ENCODE measurements around the gene CLOCK.

CLOCK gene

GRCh38 chr4:55416176-55416575, 130.5 kb downstream of the CLOCK start:
- no peak for DNase-seq (ENCODE audit: low spot score)

DNA sequence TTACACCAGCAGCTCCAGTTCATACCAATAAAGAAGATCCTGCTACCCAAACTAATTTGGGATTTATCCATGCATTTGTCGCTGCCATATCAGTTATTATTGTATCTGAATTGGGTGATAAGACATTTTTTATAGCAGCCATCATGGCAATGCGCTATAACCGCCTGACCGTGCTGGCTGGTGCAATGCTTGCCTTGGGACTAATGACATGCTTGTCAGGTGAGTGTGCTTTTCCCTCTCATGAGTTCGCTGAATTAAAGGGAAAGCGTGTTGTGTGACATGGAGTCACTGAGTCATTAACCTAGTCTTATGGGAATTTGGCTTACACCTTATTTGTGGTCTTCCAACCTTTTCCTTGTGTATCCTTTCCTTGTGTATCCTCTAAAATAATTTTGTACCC, 135.1 kb downstream of the CLOCK start:
- DNase-seq (ENCODE audit: low spot score) = no peak

- no peak for DNase-seq (ENCODE audit: low spot score)
Measured at GRCh38 chr4:55410431-55410830, 136.3 kb downstream of the CLOCK start.

DNA sequence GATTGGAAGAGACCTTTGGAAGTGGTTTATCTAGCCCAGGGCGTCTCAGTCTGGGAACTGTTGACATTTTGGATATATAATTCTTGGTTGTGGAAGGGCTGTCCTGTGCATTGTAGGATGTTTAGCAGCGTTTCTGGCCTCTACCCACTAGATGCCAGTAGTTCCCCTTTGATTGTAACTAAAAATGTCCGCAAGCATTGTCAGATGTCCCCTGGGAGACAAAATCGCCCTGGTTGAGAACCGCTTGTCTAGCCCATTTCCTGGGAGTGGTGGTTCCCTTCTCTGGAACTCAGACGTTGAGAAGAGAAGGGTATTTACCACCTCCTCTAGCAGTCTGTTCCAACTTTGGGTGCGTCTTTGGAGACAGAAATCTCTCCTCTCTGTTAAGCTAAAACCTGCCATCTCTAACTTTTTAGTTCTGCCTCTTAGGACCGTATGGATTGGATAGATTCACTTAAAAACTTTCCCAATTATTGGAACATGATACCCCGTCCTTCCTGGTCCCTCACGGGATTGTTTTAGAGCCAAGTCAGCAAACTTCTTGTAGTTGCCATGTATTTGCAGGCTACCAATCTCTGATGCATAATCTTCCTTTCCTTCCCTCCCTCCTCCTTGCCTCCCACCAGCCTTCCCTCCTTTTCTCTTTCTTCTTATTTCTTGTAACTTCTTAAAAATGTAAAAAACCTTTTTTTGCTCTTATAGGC, 137.1 kb downstream of the CLOCK start:
- DNase-seq (ENCODE audit: low spot score) = no peak

DNA sequence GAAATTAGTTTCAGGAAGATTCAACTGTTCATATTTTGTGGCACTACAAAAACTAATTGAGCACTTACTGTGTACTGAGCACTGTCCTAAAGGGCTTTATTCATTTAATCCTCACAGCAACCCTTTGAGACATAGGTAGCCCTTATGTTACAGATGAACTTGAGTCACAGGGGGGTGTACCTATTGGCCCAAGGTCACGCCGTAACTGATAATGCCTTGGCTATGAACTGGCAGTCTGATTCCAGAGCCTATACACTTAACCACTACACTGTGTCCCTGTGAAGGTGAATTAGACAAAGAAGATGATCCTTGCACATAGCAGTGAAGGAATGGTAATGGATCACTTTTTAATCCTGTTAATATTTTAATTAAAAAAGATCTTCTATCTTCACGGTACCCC, 138.9 kb downstream of the CLOCK start:
- DNase-seq (ENCODE audit: low spot score) = no peak

GRCh38 chr4:55407119-55407518, 139.6 kb downstream of the CLOCK start:
- DNase-seq (ENCODE audit: low spot score) = no peak

GRCh38 chr4:55406545-55406944, 140.2 kb downstream of the CLOCK start:
- no peak for DNase-seq (ENCODE audit: low spot score)

DNA sequence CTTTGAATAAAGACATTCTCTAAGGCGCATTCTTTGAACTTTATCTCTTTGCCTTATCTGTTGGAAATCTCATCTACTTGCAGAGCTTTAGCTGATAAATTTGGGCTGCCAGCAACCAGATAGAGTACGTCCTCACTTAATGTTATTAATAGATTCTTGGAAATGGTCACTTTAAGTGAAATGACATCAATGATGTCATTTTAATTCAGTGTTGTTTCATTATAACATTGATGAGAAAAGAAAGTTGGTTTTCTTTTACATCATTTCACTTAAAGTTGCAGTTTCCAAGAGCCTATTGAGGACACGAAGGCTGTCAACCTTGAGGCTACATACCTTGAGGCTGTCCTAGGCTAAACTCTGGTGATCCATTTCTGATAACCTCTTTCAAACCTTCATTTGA, 141.6 kb downstream of the CLOCK start:
- DNase-seq (ENCODE audit: low spot score) = no peak

DNA sequence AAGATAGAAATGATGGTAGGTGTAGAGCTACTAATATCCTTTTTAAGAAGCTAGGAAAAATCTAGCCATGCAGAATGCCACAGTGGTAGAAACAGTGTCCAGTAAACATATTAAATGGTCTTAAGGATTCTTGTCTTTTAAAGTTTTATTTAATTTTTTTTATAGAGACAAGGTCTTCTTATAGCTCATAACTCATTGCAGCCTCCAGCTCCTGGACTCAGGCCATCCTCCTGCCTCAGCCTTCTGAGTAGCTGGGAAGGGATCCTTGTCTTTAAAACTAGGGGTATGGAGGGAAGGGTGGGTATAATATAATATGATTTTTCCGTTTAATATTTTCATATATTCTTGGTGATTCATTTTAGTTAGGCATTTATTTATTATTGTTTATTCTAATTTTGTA, 147.1 kb downstream of the CLOCK start:
- no peak for DNase-seq (ENCODE audit: low spot score)

DNA sequence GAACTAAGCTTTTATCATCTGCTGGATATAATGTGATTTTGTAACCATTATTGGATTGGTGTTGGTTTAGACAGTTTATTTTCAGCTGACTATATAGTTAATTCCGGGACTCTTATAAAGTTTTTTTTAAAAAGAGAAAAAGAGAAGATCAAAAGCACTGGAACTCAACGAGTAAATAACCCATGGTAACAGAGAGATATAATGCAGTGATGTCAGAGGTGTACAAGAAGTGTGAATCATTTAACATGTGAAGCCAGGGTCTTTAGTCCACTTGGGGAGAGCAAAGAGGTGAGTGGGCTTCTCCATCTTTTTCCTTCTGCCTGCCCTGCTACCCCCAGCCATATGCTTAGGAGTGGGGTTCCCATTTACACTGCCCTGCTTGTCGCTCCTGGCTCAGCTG, 147.7 kb downstream of the CLOCK start:
- no peak for DNase-seq (ENCODE audit: low spot score)

GRCh38 chr4:55398461-55398860, 148.2 kb downstream of the CLOCK start:
- DNase-seq (ENCODE audit: low spot score) = no peak

GRCh38 chr4:55397520-55398321, 149.0 kb downstream of the CLOCK start:
- DNase-seq (ENCODE audit: low spot score) = no peak

DNA sequence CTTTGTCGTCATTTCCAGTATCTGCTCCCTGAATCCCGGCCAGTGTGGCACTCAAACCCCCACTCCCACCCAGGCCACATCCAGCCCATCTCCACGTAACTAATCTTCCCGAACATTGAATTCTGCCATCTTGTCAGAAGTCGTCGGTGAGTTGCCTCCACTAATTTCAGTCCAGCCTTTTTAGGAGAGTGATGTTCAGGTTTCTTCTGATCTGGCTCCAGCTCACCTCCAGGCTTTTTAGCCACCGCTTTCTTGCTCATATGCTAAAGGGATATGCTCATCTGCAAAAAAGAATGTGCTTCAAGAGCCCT, 149.6 kb downstream of the CLOCK start:
- DNase-seq (ENCODE audit: low spot score) = no peak

- DNase-seq (ENCODE audit: low spot score) = no peak
Measured at GRCh38 chr4:55396308-55397125, 150.2 kb downstream of the CLOCK start.

DNA sequence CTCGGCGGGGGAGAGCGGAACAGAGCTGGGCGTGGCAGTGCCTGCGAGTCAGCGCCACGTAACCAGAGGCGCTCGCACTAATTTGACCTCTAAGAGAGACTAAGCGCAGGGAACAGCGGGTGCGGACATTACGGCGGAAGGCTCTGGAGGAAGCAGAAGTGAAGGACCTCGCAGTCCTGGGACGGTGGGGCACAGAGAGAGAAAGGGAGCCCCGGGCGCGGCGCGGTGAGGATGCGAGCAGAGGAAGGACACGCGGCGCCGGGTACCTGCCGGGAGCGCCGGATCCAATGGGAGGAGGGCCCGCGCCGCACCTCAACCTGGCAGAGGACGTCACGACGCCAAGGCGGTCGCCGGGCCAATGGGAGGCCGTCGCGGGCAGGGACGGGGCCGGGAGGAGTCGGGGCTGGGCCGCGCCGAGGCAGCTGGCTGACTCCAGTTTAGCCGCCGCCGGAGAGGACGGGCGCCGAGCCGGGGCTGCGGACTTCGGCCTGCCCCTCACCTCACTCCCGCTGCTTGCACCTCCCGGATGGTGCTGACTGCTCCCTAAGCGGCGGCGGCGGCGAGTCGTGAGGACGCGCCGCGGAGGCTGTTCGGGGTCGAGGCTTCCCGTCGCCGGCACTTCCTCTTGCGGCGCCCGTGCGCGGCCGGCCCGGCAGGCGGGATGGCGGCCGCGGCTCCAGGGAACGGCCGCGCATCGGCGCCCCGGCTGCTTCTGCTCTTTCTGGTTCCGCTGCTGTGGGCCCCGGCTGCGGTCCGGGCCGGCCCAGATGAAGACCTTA, 151.0 kb downstream of the CLOCK start, which contains the start of gene TMEM165:
Gene TMEM165, plus strand, starts transcription at position 429 of the 779 bp plus-strand sequence. Its CDS starts 233 bp downstream, at position 662.
- peak; percentile 81 for DNase-seq (ENCODE audit: low spot score)

DNA sequence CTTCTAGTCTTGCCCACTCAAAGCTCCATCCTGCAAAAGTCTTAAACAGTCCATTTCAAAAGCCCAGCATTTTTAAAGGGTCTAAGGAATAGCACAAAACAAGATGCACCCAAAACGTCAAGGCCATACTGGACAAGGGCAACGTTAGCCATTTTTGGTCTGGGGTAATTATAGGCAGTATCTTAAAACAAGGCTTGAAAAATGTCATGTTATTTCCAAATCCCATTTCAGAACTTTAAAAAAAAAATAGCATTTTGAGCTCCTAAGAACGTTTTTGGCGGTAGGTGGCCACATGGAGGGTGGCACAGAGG, 151.5 kb downstream of the CLOCK start:
- DNase-seq (ENCODE audit: low spot score) = no peak

DNA sequence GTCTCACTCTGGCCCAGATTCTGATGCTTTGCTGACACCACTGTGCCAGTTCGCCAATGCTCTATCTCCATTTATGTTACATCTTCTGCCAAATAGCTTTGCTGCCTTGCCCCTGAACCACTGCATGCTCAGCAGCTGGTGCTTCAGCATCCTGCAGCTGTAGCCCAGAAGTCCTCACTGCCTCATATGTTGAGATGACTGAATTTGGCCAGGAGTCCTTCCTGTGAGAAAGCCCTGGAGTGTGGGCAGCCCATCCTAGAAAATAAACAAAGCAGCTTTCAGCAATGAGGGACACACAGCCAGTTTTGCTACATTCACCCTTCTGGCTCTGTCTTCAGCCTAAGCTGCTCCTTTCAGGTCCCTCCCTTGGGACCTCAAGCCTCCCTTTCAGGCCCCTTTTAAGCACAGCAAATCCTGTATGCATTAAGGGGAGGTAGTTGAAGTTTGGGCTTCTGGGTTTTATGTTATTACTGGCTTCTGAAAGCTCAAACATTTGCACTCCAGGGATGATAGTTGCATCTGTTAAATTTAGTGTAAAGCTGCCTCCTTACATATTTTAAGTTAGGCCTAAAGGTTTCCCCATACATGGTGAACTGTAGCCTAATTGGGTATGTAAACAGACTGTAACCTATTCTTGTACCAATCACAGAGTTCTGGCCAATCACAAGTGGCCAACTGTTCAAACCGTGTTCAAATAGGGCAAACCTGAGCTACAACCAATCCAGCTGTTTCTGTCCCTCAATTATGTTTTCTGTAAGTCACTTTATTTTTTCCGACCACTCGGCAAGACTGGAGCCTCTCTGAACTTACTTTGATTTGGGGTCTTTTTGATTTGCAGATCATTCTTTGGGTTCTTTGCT, 153.0 kb downstream of the CLOCK start:
- no peak for DNase-seq (ENCODE audit: low spot score)

DNA sequence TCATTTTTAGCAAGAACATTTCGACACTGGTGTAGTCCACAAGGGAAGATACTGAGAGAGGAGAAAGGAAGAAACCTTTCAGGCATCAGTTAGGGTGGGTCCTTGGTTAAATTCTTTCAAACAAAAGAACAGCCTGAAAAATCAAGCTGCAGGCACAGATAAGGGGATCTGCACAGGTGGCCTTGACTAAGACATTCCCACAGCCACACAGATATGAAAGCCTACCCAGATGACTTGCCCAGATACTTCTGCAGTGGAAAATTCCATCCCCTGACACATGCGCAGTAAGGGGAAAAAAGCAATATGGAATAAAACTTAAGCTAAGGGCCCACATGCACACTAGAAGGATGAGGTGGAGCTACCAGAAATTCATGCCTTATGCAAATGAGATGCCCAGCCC, 159.9 kb downstream of the CLOCK start:
- no peak for DNase-seq (ENCODE audit: low spot score)

- no peak for DNase-seq (ENCODE audit: low spot score)
Measured at GRCh38 chr4:55386073-55386472, 160.6 kb downstream of the CLOCK start.

- DNase-seq (ENCODE audit: low spot score) = no peak
Measured at GRCh38 chr4:55385201-55385649, 161.5 kb downstream of the CLOCK start.

DNA sequence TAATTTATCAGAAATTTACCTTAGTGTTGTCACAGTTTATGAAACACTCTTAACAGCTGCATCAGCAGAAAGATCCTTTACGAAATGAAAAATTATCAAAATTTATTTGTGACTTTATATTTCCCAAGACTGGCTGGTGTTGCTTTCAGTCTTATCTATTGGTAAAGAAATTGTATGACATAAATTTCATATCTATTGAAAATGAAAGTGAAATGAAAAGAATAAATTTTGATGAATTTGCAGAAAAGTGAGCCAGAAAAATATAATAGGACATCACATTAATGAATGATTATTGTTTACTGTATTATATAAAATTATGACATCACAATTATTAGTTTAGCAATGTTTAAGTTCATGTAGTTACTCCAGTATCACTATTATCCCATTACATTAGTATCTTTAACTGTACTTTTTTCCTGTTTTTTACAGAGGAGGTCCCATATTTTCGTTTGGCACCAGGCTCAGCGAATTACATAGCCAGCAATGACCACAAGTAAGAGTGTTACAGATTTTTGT, 164.2 kb downstream of the CLOCK start:
- DNase-seq (ENCODE audit: low spot score) = no peak

All from HuH-7 (cell line).